ENCODE data around the gene PTF1A.

Gene PTF1A

GRCh38 chr10:23186697-23187096 is 5.4 kb upstream of the PTF1A start:
- Histone ChIP-seq H3K79me2 (ENCODE audit: insufficient read depth, low read length) (no peaks in the 10 kb centered on the region), H3K4me3 (ENCODE audit: insufficient read depth, low read length, poor library complexity, severe bottlenecking) (no peak overlapping the region), H3K9me3 (ENCODE audit: insufficient read depth, low read length) (no peaks in the 10 kb centered on the region), H3K36me3 (ENCODE audit: low read length) (no peaks in the 10 kb centered on the region), H4K20me1 (ENCODE audit: low read depth, low read length) (no peaks in the 10 kb centered on the region), H3K27me3 (ENCODE audit: low read length) (no peaks in the 10 kb centered on the region), H3K9me2 (replicated peaks; ENCODE audit: insufficient read depth, low read length) (no peaks in the 10 kb centered on the region), H3K9ac (ENCODE audit: low read length) (no peak overlapping the region), H3K27ac (ENCODE audit: low read depth, low read length) (no peak overlapping the region), H3F3A (ENCODE audit: insufficient read depth) (no peaks in the 10 kb centered on the region), H2AFZ (ENCODE audit: low read depth, low read length, severe bottlenecking) (no peak overlapping the region), H3K4me2 (ENCODE audit: low read depth, low read length, poor library complexity, severe bottlenecking) (no peak overlapping the region)
- TF ChIP-seq, protein P1, sequence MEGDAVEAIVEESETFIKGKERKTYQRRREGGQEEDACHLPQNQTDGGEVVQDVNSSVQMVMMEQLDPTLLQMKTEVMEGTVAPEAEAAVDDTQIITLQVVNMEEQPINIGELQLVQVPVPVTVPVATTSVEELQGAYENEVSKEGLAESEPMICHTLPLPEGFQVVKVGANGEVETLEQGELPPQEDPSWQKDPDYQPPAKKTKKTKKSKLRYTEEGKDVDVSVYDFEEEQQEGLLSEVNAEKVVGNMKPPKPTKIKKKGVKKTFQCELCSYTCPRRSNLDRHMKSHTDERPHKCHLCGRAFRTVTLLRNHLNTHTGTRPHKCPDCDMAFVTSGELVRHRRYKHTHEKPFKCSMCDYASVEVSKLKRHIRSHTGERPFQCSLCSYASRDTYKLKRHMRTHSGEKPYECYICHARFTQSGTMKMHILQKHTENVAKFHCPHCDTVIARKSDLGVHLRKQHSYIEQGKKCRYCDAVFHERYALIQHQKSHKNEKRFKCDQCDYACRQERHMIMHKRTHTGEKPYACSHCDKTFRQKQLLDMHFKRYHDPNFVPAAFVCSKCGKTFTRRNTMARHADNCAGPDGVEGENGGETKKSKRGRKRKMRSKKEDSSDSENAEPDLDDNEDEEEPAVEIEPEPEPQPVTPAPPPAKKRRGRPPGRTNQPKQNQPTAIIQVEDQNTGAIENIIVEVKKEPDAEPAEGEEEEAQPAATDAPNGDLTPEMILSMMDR (IDR thresholded peaks at IDR 0.05; ENCODE audit: insufficient read depth, low read length, poor library complexity, severe bottlenecking) = no peak
- no peak for TF ChIP-seq EZH2phosphoT487 (conservative IDR thresholded peaks at IDR 0.05; ENCODE audit: low read length)

DNA sequence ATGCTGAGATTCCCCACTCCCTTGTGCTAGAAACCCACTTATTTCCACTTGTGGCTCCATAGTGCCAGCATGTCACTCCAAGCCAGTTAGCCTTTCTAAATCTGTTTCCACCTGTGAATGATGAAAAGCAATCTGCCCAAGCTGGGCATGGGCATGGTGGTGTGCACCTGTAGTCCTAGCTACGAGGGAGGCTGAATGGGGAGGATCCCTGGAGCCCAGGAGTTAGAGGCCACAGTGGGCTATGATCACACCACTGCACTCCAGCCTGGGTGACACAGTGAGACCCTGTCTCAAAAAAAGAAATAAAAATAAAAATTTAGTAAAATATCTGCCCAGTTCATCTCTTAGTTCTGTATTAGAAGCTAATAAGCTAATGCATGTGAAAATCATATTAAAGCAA is 5.0 kb upstream of the PTF1A start:
- H3K9me3 ChIP-seq (ENCODE audit: insufficient read depth, low read length) = no peaks in the 10 kb centered on the region

DNA sequence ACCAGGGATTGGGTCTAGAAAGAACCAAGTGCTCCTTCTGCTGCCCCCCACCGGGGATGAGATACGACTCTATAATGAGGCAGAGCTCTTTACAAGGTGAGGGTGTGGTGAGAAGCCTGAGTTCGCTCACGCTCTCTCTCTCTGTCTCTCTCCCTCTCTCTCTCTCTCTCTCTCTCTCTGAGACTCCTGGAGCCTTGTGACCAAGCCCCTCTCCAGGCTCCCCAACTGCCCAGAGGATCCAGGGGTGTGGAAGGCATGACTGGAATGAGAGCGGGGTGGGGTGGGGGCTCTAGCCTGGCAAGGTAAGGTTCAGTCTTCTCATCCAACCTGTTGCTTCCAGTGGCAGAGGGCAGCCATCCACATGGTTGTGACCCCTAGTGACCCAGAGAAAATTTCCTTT is 3.1 kb upstream of the PTF1A start:
- TF ChIP-seq, protein P1 (IDR thresholded peaks at IDR 0.05; ENCODE audit: insufficient read depth, low read length, poor library complexity, severe bottlenecking) = no peak
- TF ChIP-seq EZH2phosphoT487 (conservative IDR thresholded peaks at IDR 0.05; ENCODE audit: low read length) = no peak
- H3K9ac ChIP-seq (ENCODE audit: low read length) = no peak overlapping the region
- H3F3A ChIP-seq (ENCODE audit: insufficient read depth) = no peaks in the 10 kb centered on the region
- H3K27me3 ChIP-seq (ENCODE audit: low read length) = no peaks in the 10 kb centered on the region
- H3K36me3 ChIP-seq (ENCODE audit: low read length) = no peaks in the 10 kb centered on the region
- H3K79me2 ChIP-seq (ENCODE audit: insufficient read depth, low read length) = no peaks in the 10 kb centered on the region
- H4K20me1 ChIP-seq (ENCODE audit: low read depth, low read length) = no peaks in the 10 kb centered on the region
- H3K9me2 ChIP-seq (replicated peaks; ENCODE audit: insufficient read depth, low read length) = no peaks in the 10 kb centered on the region
- no peak overlapping the region for H3K27ac ChIP-seq (ENCODE audit: low read depth, low read length)
- no peaks in the 10 kb centered on the region for H3K9me3 ChIP-seq (ENCODE audit: insufficient read depth, low read length)
- H3K4me3 ChIP-seq (ENCODE audit: insufficient read depth, low read length, poor library complexity, severe bottlenecking) = no peak overlapping the region
- no peak overlapping the region for H2AFZ ChIP-seq (ENCODE audit: low read depth, low read length, severe bottlenecking)
- H3K4me2 ChIP-seq (ENCODE audit: low read depth, low read length, poor library complexity, severe bottlenecking) = no peak overlapping the region

More for the DNA sequence above, 5.0 kb upstream of the PTF1A start:
- Histone ChIP-seq H3K79me2 (ENCODE audit: insufficient read depth, low read length) (no peaks in the 10 kb centered on the region), H3F3A (ENCODE audit: insufficient read depth) (no peaks in the 10 kb centered on the region), H3K9me2 (replicated peaks; ENCODE audit: insufficient read depth, low read length) (no peaks in the 10 kb centered on the region), H4K20me1 (ENCODE audit: low read depth, low read length) (no peaks in the 10 kb centered on the region), H3K27me3 (ENCODE audit: low read length) (no peaks in the 10 kb centered on the region), H3K36me3 (ENCODE audit: low read length) (no peaks in the 10 kb centered on the region), H3K4me2 (ENCODE audit: low read depth, low read length, poor library complexity, severe bottlenecking) (no peak overlapping the region), H3K9ac (ENCODE audit: low read length) (no peak overlapping the region), H2AFZ (ENCODE audit: low read depth, low read length, severe bottlenecking) (no peak overlapping the region), H3K4me3 (ENCODE audit: insufficient read depth, low read length, poor library complexity, severe bottlenecking) (no peak overlapping the region), H3K27ac (ENCODE audit: low read depth, low read length) (no peak overlapping the region)
- TF ChIP-seq, protein P1 (IDR thresholded peaks at IDR 0.05; ENCODE audit: insufficient read depth, low read length, poor library complexity, severe bottlenecking) = no peak
- no peak for TF ChIP-seq EZH2phosphoT487 (conservative IDR thresholded peaks at IDR 0.05; ENCODE audit: low read length)

Measured in SU-DHL-6 (cell line).